Gastroesophageal sphincter (tissue), 2 donors: ENCODE measurements around the gene TBC1D32.

Source experiments
- EP300 ChIP-seq: sonication (generic); formaldehyde crosslinking; IDR thresholded peaks from one replicate; pipeline ENCODE4 v1.6.1; 2017; ENCODE audit warnings: antibody characterized with exemption, mild to moderate bottlenecking
- POLR2AphosphoS5 ChIP-seq: sonication (generic); formaldehyde crosslinking; IDR thresholded peaks from one replicate; pipeline ENCODE4 v1.6.1; 2017; ENCODE audit warnings: antibody characterized with exemption

- TF ChIP-seq EP300 (no peak), POLR2AphosphoS5 (no peak)
Observed at GRCh38 chr6:121305957-121306607, 28.2 kb downstream of the TBC1D32 start.
